ENCODE measurements around the gene MCAM. TPM values are rescaled to one million over a fixed set of nuclear protein-coding genes. Genes with fewer than 3 reads are reported as not detected.
A peak's percentile ranks its signal among the peaks of the same experiment; 100 is the strongest.

The MCAM gene
- 65.5 TPM for total RNA-seq

DNA sequence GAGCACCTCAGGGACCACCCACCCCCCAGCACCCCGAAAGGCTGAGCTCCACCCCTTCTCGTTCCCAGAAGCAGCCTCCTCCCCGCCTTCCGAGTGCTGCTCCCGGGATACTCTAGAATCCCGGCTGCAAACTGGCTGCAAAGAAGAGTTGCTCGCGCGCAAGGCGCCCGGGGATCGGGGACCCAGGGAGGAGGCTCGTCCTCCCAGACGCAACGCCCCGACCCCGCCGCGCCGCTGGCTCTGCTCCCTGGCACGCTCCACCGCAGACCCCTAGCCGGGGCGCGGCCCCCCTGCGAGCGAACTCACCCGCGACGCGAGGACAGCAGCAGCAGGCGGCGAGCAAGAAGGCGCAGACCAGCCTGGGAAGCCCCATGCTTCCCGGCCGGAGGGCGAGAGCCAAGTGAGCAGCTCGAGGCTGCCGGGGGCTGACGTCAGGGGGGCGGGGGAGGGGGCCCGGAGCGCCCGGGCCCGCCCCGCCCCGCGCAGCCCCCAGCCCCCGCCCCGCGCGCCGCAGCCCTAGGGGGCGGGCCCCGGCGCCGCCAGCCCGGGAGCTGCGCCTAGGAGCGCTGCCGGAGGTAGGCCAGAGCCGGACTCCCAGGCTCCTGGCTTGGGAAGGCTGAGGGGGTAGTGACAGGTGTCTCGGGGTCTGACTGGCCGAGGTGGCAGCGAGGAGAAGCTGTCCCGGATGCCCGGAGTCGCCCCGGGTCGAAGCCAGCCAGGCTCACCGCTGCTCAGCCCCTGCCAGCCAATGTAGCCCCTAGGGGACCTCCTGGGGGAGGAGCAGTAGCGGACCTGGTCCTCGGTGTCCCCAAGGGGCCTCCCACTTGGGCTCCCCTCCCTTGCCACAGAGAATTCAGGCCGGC lies at the start of gene MCAM:
Gene MCAM, minus strand, starts transcription at position 402 of the 863 bp plus-strand sequence. Its CDS starts 29 bp downstream, at position 373.
- peak; percentile 10 for DNase-seq

GRCh38 chr11:119365071-119365591 lies 48.2 kb upstream of the MCAM start:
- no peak for DNase-seq

DNA sequence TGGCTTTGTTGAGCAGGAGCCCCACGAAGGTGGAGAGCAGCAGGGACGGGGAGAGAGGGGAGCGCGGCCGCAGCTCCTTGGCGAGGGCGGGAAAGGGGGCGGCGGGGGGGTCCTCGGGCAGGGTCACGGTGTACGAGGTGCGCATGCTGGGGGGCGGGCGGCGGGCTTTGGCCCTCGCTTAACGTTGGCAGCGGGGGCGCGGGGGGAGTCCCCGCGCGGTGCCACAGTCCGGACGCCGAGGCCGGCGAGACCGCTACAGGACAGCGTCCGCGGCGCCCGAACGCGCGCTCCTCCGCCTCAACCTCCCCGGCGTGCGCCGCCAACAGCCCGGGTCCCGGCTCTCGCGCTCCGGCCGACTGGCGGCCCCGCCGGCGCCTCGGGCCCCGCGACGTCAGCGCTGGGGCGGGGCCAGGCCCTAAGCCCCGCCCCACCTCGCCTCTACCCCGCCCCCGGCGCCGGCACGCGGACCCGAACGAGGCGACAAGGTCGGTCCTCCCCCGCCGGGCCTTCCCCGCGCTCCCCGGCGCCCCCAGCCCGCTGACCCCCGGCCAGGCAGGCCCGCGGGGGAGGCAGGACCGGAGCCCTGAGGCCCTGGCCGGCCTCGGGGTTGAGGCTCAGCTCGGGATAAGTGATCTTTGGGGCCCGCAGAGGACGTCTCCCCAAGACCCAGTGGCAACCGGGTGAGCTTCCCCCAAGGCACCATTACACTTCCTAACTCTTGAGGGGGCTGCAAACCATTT lies 47.1 kb upstream of the MCAM start:
- DNase-seq, result no peak

DNA sequence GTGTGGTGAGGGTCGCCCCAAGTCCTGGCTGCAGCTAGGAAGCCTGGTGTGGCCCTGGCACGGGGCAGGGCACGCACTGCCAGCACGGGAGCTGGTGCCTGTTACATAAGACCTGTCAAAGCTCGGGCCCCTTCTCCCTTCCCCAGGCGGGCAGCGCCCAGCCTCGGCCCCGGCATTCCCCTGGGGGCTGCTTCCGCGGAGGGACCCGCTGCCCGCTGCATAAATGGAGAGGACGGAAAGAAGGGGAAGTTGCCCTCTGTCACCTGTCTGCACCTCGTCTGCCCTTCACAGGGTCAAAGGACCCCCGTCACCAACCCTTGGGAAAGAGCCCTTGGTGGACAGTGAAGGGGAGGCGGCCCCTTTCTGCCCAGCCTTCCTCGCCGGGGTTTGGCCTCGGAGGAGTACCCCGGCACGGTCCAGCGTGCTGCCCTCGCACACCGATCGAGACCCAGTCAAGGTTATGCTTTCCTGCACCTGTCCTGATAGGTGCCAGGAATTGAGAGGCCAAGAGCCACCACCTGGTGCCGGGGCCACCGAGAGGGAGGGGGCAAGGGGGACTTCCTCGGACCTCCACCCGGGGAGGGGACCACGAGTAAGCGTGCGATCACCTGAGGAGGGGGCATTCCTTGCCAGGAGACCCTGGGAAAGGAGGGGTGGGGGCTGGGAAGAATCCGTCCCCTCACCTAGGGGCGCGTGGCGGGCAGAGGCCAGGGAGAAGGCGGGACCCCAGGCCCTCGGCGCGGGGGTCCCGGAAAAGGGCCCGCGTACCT lies 46.3 kb upstream of the MCAM start:
- DNase-seq, result no peak

- DNase-seq, result no peak
These were observed 45.8 kb upstream of the MCAM start for GRCh38 chr11:119362741-119363080.

- DNase-seq, result no peak
These were observed 45.2 kb upstream of the MCAM start for GRCh38 chr11:119361941-119362725.

DNA sequence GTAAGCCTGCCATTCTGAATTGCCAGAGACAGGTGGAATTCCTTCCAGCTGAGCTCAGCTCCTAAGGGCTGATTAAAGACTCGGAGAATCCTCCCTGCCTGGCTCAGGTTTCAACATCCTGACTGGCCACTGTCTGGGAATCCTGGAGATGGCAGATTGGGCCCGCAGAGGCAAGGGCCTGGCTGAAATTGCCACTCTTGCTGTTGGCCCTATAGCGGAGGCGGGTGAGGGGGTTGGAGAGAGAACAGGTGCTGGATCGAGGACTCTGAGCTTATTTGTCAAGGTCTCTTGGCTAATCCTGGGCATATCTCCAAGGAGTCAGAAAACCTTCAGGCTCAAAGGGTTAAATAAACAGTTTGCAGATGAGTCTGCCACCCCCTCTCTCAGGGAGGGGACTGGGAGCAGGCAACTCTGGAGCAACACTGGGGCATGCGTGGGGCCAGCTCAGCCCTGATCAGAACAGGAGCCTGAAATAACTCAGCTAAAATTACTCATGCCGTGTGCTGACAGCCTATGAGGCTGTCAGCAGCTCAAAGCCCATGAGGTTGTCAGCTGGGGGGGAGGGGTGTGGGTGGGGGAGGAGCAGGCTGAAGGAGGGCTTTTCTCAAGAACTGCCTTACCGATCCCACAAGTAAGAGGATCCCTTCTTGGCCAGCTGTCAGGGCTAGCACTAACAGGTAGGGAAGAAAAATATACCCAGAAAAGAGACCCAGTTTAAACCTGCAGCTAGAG lies 44.3 kb upstream of the MCAM start:
- DNase-seq, result peak; percentile 18

GRCh38 chr11:119359365-119360214 lies 42.7 kb upstream of the MCAM start:
- no peak for DNase-seq

GRCh38 chr11:119357074-119357473 lies 40.1 kb upstream of the MCAM start:
- no peak for DNase-seq

DNA sequence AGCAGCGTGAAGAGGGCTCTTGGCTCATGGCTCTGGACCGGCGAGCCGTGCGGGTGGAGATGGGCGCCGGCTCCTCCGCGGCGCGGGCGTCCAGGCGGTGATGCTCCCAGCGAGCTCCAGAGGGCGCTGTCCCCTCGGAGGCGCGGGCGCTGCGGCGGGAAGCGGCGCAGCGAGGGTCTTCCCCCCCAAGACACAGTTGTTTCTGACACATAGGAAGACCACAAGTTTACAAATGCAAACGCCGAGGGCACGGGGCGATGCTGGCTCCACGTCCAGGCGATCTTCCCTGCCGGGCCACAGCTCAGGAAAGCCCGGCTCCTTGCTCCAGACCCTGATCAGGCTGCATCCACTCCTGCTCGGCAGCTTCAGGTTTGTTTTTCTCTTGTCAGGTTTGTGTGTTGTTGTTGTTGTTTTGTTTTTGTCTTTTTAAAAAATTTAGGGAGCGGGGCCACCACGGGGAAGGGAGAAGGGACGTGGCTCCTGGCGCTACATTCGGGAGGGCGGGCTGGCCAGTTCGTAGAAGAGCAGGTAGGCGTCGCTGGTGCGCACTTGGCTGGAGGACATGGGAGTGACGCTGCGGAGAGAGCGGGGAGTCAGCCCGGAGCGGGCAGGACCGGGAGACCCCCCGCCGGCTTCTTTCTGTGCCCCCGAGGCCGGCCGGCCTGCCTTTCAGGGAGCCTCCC lies 39.6 kb upstream of the MCAM start:
- DNase-seq, result peak; percentile 86

GRCh38 chr11:119355091-119355843 lies 38.3 kb upstream of the MCAM start:
- no peak for DNase-seq

DNA sequence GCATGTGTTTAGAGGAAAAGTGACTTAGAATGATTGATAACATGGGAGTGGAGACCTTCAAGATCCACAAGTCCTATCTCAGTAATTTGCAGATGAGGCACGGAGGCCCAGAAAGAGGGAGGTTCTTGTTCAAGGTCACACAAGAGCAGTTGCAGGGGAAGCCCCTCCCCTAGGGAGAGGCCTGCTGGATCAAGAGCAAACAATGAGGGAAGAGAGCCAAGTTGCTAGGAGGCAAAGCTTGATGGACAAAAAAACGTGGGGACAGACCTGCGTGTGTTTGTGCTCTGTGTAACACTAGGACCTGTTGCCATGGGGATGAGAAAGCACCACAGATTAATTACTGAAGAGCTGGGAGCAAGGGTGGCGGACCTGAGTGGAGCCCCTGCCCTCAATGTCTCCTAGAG lies 35.9 kb upstream of the MCAM start:
- peak; percentile 48 for DNase-seq

DNA sequence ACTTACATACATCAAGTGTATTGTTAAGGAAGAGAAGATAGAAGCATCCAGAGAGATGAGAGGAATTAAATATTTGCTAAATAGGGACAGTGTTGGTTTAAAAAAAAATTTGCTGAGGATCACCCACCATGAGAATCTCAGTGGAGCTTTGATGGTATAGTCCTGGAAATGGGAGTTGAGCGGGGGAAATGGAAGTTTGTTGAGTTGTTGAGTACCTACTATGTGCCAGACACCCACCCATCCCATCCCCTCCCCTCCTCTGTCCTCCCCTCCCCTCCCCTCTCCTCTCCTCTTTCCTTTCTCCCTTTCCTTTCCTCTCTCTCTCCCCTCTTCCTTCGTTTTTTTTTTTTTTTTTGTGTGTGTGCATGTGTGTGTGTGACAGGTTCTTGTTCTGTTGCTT lies 34.3 kb upstream of the MCAM start:
- no peak for DNase-seq

DNA sequence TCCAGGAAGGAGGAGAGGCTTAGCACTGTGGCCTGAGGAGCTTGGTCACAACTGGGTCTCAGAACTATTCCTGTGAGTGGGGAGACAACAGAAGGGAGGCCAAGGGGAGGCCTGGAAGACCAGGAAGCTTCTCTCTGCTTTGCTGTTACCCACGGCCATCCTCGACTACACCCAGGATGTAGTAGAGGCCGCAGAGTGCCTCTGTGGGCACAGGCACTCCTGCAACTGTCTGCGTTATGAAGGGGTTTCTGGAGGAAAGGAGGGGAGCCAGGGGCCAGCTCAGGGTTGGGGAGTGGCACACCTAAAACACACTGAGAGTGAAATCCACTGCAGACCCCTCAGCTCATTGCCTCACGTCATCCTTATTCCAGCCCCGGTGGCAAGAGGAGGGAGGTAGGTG lies 33.4 kb upstream of the MCAM start:
- no peak for DNase-seq

DNA sequence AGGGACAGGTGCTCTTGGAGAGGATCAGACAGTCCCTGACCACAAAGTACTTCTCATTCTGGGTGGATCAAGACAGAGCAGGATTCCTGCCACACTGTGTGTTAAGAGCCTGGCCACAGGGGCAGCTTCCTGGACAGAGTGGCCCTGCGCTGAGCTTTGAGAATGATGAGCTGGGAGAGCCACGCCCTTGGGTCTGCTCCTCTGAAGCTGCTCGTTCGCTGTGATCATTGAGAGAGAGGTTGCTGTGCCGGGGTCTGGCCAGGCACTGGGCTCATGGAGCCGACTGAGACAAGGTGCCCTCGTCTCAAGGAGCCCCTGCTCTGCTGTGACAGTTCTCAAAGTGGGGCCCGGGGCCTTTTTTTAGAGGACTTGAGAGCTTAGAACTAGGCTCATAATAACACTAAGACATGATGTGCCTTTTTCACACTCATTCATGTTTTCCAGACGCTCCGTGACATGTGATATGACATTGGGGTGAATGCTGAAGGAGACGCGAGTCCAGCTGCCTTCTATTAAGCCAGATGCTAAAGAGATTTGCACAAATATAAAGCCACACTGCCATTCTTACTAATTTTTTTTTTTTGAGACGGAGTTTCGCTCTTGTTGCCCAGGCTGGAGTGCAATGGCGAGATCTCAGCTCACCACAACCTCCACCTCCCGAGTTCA lies 31.1 kb upstream of the MCAM start:
- DNase-seq, result peak; percentile 79

GRCh38 chr11:119347242-119347641 lies 30.3 kb upstream of the MCAM start:
- DNase-seq, result peak; percentile 75

DNA sequence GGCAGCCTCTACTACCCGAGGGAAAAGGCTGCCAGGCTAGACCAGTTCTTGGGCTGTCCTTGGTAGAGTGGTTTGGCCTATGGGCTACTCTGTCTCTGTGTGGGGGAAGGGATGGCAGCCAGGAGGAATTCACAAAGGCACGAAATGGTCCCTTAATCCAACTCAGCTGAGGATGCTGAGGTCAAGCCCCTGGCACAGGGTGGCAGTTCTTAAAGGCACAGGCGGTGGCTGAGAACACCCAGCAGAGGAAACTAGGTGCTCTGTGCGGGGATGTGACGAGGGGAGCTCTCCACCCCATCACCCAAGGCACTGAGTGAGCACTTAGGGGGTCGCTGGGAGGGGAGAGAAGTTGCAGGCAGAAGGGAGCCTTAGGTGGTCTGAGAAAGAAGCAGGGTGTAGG lies 29.7 kb upstream of the MCAM start, which contains the start of gene MFRP:
Gene MFRP, minus strand, starts transcription at position 101 of the 400 bp plus-strand sequence. CDS start 192 bp downstream, outside the sequence.
- DNase-seq, result no peak

DNA sequence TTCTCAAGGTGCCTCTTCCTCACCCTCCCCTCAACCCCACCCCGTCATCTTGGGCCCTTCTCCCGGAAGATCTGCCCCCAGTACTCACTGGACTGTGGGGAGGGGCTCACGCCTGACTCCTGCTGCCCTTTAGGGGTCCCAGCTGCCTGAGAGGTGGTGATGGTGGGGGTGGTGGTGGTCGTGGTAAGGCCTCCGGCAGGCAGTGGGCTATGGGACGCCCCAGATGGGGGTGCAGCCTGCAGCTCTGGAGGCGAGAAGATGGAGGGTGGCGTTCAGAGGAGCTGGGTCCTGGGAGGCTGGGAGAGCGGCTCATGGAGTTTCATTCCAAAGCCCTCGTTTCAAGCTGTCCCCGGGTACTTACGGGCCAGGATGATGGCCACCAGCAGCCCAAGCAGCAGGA lies 28.8 kb upstream of the MCAM start:
- DNase-seq, result no peak
